OCI-LY3 (cell line): ENCODE results near the gene SNX14.

ENCODE experiments used
- EZH2phosphoT487 ChIP-seq: fragments of 200-600 bp; shearing (Covaris generic); IDR thresholded peaks from 2 replicates; pipeline ENCODE4 v1.6.1; 2018; ENCODE audit warnings: antibody characterized with exemption, mixed run types, low read depth
- TF ChIP-seq, protein P1 (sequence below): fragments of 200-600, 300-600 bp; sonication (generic); IDR thresholded peaks from 2 replicates; pipeline ENCODE4 v1.5.1; 2014; ENCODE audit warnings: antibody characterized with exemption, low read length, low read depth

DNA sequence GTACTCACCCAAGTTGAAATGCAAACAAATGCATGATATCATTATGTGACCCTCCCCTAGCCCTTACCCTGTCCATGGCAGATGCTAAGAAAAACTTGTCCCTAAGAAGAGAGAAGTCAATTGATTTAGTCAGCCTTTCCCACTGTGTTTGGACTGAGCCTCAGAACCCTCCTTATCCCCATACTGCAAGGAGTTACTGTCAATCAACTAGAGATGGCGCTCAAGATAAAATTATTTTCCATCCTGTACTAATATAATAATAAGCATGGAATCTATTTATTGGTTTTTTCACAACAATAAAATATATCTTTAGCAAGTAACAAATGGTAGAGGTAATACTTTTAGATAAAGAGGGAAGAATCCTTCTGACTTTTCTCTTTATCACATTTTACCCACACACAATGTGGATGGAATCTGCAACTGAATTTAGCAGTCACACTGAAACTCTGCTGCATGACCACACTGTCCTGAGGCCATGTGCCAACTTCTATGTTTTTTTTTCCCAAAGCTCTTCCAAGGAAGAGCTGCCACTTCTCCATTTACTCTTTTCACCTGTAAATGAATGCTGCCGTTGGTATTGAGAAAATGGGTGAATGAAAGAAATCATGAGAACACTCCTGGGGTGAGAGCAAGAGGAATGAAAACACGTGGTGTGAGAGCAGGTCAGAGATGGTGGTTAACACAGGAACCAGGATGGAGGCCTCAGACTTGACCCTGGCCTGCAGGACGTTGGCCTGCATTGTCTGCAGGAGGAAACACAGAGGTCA lies 133.3 kb downstream of the SNX14 start:
- TF ChIP-seq, protein P1, sequence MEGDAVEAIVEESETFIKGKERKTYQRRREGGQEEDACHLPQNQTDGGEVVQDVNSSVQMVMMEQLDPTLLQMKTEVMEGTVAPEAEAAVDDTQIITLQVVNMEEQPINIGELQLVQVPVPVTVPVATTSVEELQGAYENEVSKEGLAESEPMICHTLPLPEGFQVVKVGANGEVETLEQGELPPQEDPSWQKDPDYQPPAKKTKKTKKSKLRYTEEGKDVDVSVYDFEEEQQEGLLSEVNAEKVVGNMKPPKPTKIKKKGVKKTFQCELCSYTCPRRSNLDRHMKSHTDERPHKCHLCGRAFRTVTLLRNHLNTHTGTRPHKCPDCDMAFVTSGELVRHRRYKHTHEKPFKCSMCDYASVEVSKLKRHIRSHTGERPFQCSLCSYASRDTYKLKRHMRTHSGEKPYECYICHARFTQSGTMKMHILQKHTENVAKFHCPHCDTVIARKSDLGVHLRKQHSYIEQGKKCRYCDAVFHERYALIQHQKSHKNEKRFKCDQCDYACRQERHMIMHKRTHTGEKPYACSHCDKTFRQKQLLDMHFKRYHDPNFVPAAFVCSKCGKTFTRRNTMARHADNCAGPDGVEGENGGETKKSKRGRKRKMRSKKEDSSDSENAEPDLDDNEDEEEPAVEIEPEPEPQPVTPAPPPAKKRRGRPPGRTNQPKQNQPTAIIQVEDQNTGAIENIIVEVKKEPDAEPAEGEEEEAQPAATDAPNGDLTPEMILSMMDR = no peak
- TF ChIP-seq EZH2phosphoT487 = no peak
